ENCODE data around the gene APC. TPM values are rescaled to one million over a fixed set of nuclear protein-coding genes. Genes with fewer than 3 reads are reported as not detected.

Gene APC
- total and polyA plus RNA-seq, 2 of the 13 experiments (the other 11 are each of a cell fraction or from before 2014, with no cell fraction given) = 6.1 to 19.0 TPM

DNA sequence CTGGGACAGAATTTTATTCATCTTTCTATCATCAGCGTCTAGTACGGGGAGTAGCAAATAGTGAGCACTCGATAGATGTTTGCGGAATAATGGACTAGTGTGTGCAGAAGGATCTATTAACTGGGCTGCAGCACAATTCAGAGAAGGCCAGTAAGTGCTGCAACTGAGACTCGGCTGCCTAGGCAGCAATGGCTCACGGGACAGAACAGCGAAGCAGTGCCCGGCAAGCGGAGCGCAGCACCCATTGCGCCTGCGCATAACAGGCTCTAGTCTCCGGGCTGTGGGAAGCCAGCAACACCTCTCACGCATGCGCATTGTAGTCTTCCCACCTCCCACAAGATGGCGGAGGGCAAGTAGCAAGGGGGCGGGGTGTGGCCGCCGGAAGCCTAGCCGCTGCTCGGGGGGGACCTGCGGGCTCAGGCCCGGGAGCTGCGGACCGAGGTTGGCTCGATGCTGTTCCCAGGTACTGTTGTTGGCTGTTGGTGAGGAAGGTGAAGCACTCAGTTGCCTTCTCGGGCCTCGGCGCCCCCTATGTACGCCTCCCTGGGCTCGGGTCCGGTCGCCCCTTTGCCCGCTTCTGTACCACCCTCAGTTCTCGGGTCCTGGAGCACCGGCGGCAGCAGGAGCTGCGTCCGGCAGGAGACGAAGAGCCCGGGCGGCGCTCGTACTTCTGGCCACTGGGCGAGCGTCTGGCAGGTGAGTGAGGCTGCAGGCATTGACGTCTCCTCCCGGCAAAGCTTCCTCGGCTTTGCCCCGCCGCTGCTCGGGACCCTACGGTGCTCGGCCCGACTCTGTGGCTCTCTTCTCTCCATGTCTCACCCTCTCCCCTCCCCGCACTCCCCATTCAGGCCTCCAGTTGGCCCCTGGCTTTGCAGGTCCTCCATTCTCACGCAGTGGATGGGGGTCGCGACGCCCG is 30.2 kb upstream of the APC start (continued):
- TF ChIP-seq ZNF800 (CRISPR knock-in tag; IDR thresholded peaks at IDR 0.05) = no peak
- TF ChIP-seq KDM5B (CRISPR knock-in tag; IDR thresholded peaks at IDR 0.05; ENCODE audit: borderline replicate concordance) = peak; percentile 79; the same call in 1 of the 2 replicates
- peak; percentile 87 for TF ChIP-seq POLR2AphosphoS5 (IDR thresholded peaks at IDR 0.05; ENCODE audit: low read depth, low read length)
- TF ChIP-seq DNMT3B (CRISPR knock-in tag; conservative IDR thresholded peaks at IDR 0.05) = peak; percentile 29; the same call in 1 of the 2 replicates
- TF ChIP-seq JUNB (CRISPR knock-in tag; IDR thresholded peaks at IDR 0.05; ENCODE audit: borderline replicate concordance) = no peak
- TF ChIP-seq PHF20 (CRISPR knock-in tag; IDR thresholded peaks at IDR 0.05) = peak; percentile 79; the same call in 1 of the 2 replicates
- no peak for TF ChIP-seq GTF2F1 (IDR thresholded peaks at IDR 0.05; ENCODE audit: low read length)
- TF ChIP-seq, protein P1, sequence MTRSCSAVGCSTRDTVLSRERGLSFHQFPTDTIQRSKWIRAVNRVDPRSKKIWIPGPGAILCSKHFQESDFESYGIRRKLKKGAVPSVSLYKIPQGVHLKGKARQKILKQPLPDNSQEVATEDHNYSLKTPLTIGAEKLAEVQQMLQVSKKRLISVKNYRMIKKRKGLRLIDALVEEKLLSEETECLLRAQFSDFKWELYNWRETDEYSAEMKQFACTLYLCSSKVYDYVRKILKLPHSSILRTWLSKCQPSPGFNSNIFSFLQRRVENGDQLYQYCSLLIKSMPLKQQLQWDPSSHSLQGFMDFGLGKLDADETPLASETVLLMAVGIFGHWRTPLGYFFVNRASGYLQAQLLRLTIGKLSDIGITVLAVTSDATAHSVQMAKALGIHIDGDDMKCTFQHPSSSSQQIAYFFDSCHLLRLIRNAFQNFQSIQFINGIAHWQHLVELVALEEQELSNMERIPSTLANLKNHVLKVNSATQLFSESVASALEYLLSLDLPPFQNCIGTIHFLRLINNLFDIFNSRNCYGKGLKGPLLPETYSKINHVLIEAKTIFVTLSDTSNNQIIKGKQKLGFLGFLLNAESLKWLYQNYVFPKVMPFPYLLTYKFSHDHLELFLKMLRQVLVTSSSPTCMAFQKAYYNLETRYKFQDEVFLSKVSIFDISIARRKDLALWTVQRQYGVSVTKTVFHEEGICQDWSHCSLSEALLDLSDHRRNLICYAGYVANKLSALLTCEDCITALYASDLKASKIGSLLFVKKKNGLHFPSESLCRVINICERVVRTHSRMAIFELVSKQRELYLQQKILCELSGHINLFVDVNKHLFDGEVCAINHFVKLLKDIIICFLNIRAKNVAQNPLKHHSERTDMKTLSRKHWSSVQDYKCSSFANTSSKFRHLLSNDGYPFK (CRISPR knock-in tag; IDR thresholded peaks at IDR 0.05; ENCODE audit: borderline replicate concordance) = peak; percentile 87
- TF ChIP-seq ETV5 (CRISPR knock-in tag; IDR thresholded peaks at IDR 0.05; ENCODE audit: borderline replicate concordance) = peak; percentile 87
- 0 out of 2 replicates have a peak, but pooled peaks have one; percentile 26 for TF ChIP-seq ZNF761 (CRISPR knock-in tag; conservative IDR thresholded peaks at IDR 0.05)
- no peak; the same call in none of the 2 replicates for TF ChIP-seq ZSCAN21 (CRISPR knock-in tag; IDR thresholded peaks at IDR 0.05; ENCODE audit: borderline replicate concordance)
- peak; percentile 80; the same call in 1 of the 2 replicates for TF ChIP-seq POGZ (CRISPR knock-in tag; IDR thresholded peaks at IDR 0.05)
- TF ChIP-seq AHR (CRISPR knock-in tag; IDR thresholded peaks at IDR 0.05) = no peak
- TF ChIP-seq, protein P2, sequence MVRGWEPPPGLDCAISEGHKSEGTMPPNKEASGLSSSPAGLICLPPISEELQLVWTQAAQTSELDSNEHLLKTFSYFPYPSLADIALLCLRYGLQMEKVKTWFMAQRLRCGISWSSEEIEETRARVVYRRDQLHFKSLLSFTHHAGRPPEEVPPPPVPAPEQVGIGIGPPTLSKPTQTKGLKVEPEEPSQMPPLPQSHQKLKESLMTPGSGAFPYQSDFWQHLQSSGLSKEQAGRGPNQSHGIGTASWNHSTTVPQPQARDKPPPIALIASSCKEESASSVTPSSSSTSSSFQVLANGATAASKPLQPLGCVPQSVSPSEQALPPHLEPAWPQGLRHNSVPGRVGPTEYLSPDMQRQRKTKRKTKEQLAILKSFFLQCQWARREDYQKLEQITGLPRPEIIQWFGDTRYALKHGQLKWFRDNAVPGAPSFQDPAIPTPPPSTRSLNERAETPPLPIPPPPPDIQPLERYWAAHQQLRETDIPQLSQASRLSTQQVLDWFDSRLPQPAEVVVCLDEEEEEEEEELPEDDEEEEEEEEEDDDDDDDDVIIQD (CRISPR knock-in tag; IDR thresholded peaks at IDR 0.05; ENCODE audit: low read depth) = peak; percentile 26; the same call in 1 of the 2 replicates
- TF ChIP-seq ELF4 (CRISPR knock-in tag; IDR thresholded peaks at IDR 0.05; ENCODE audit: borderline replicate concordance) = 0 out of 2 replicates have a peak, but pooled peaks have one; percentile 50
- TF ChIP-seq ZNF138 (CRISPR knock-in tag; IDR thresholded peaks at IDR 0.05; ENCODE audit: low read depth) = 0 out of 2 replicates have a peak, but pooled peaks have one; percentile 18
- peak; percentile 81; the same call in 1 of the 2 replicates for TF ChIP-seq ZNF350 (CRISPR knock-in tag; IDR thresholded peaks at IDR 0.05; ENCODE audit: borderline replicate concordance, low read depth)
- TF ChIP-seq PITX1 (CRISPR knock-in tag; IDR thresholded peaks at IDR 0.05) = peak; percentile 27
- 0 out of 2 replicates have a peak, but pooled peaks have one; percentile 46 for TF ChIP-seq ZNF264 (CRISPR knock-in tag; IDR thresholded peaks at IDR 0.05)
- peak; percentile 77; the same call in 1 of the 2 replicates for TF ChIP-seq HNF1B (CRISPR knock-in tag; IDR thresholded peaks at IDR 0.05)
- peak; percentile 78; the same call in 1 of the 2 replicates for TF ChIP-seq ZFP1 (CRISPR knock-in tag; IDR thresholded peaks at IDR 0.05)
